HepG2 (cell line): ENCODE data around the gene NFE2L2. TPM values are rescaled to one million over a fixed set of nuclear protein-coding genes. Genes with fewer than 3 reads are reported as not detected.

ENCODE experiments used
- GFI1 ChIP-seq: sonication (generic); formaldehyde crosslinking; IDR thresholded peaks from 2 replicates; pipeline ENCODE4 v1.5.0; 2020; ENCODE audit warnings: missing genetic modification reagents, mild to moderate bottlenecking, borderline replicate concordance
- GZF1 ChIP-seq: sonication (generic); formaldehyde crosslinking; IDR thresholded peaks from 2 replicates; pipeline ENCODE4 v1.5.1; 2020; ENCODE audit warnings: mild to moderate bottlenecking, missing genetic modification reagents
- HOXA9 ChIP-seq: sonication (generic); formaldehyde crosslinking; IDR thresholded peaks from 2 replicates; pipeline ENCODE4 v1.8.1; 2022; ENCODE audit warnings: missing genetic modification reagents, mild to moderate bottlenecking, moderate library complexity, borderline replicate concordance
- MYPOP ChIP-seq: sonication (generic); formaldehyde crosslinking; IDR thresholded peaks from 2 replicates; pipeline ENCODE4 v1.8.1; 2023; ENCODE audit warnings: mild to moderate bottlenecking, moderate library complexity, missing genetic modification reagents
- NAIF1 ChIP-seq: sonication (generic); formaldehyde crosslinking; IDR thresholded peaks from 2 replicates; pipeline ENCODE4 v1.5.0; 2020; ENCODE audit warnings: mild to moderate bottlenecking, missing genetic modification reagents, borderline replicate concordance
- PAF1 ChIP-seq: IDR thresholded peaks from 2 replicates; pipeline ENCODE4 v1.6.1; 2016; ENCODE audit warnings: missing genetic modification reagents, missing compliant biosample characterization
- RARA ChIP-seq: IDR thresholded peaks from 2 replicates; pipeline ENCODE4 v1.6.1; 2016; ENCODE audit warnings: missing genetic modification reagents, missing compliant biosample characterization
- RNF219 ChIP-seq: sonication (generic); formaldehyde crosslinking; IDR thresholded peaks from 2 replicates; pipeline ENCODE4 v1.5.0; 2020; ENCODE audit warnings: mild to moderate bottlenecking, missing genetic modification reagents
- SALL2 ChIP-seq: sonication (generic); formaldehyde crosslinking; IDR thresholded peaks from 2 replicates; pipeline ENCODE4 v1.8.1; 2023; ENCODE audit warnings: mild to moderate bottlenecking, missing genetic modification reagents, inconsistent platforms
- SMAD9 ChIP-seq: sonication (generic); formaldehyde crosslinking; IDR thresholded peaks from 2 replicates; pipeline ENCODE4 v1.5.1; 2020; ENCODE audit warnings: mild to moderate bottlenecking, missing genetic modification reagents
- SOX13 ChIP-seq, 3 experiments: fragments of 450-650 bp in 1 of 3; sonication (generic) in 1 of 3; formaldehyde crosslinking in 1 of 3; IDR thresholded peaks in 2 of 3; conservative IDR thresholded peaks in 1 of 3; 2 replicates each; pipeline versions ENCODE4 v1.5.0 to v1.6.1; 2016 to 2020; ENCODE audit warnings: antibody characterized with exemption in 1 of 3, mild to moderate bottlenecking in 1 of 3, missing compliant biosample characterization in 1 of 3, missing genetic modification reagents in 1 of 3, moderate library complexity in 1 of 3
- ZFP82 ChIP-seq: sonication (generic); formaldehyde crosslinking; IDR thresholded peaks from 2 replicates; pipeline ENCODE4 v1.5.1; 2020; ENCODE audit warnings: mild to moderate bottlenecking, missing genetic modification reagents, borderline replicate concordance
- ZNF496 ChIP-seq: sonication (generic); formaldehyde crosslinking; IDR thresholded peaks from 2 replicates; pipeline ENCODE4 v1.8.1; 2023; ENCODE audit warnings: mild to moderate bottlenecking, moderate library complexity, missing genetic modification reagents; ENCODE audit not compliant: insufficient replicate concordance
- ZNF512B ChIP-seq: sonication (generic); formaldehyde crosslinking; IDR thresholded peaks from 2 replicates; pipeline ENCODE4 v1.5.1; 2020; ENCODE audit warnings: missing genetic modification reagents, mild to moderate bottlenecking, borderline replicate concordance
- ZNF547 ChIP-seq: sonication (generic); formaldehyde crosslinking; IDR thresholded peaks from 2 replicates; pipeline ENCODE4 v1.5.1; 2020; ENCODE audit warnings: mild to moderate bottlenecking, missing genetic modification reagents
- ZNF569 ChIP-seq: sonication (generic); formaldehyde crosslinking; IDR thresholded peaks from 2 replicates; pipeline ENCODE4 v1.5.0; 2020; ENCODE audit warnings: mild to moderate bottlenecking, missing genetic modification reagents, moderate library complexity, borderline replicate concordance
- ZNF570 ChIP-seq: sonication (generic); formaldehyde crosslinking; IDR thresholded peaks from 2 replicates; pipeline ENCODE4 v1.4.0; 2020; ENCODE audit warnings: mild to moderate bottlenecking, missing genetic modification reagents, borderline replicate concordance
- ZNF749 ChIP-seq: sonication (generic); formaldehyde crosslinking; IDR thresholded peaks from 2 replicates; pipeline ENCODE4 v1.8.0; 2022; ENCODE audit warnings: mild to moderate bottlenecking, missing genetic modification reagents, moderate library complexity, borderline replicate concordance
- ZNF770 ChIP-seq: sonication (generic); formaldehyde crosslinking; IDR thresholded peaks from 2 replicates; pipeline ENCODE4 v1.5.0; 2020; ENCODE audit warnings: mild to moderate bottlenecking, missing genetic modification reagents
- ZSCAN30 ChIP-seq: sonication (generic); formaldehyde crosslinking; IDR thresholded peaks from 2 replicates; pipeline ENCODE4 v1.5.0; 2020; ENCODE audit warnings: mild to moderate bottlenecking, missing genetic modification reagents
- polyA plus RNA-seq, 8 experiments: library from polyadenylated mRNA; depleted of rRNA in 3 of 8; stranded (reverse) in 7 of 8; unstranded in 1 of 8; fragments of >200 nt; fragmentation: Illumina TruSeq in 4 of 8; extraction: Trizol in 4 of 8; gene quantifications; 2 replicates each; pipeline versions ENCODE4 v1.2.1 to v1.2.3, GENCODE V29; 2011 to 2016; ENCODE audit warnings: low read depth in 4 of 8, missing spikeins in 1 of 8, mixed read lengths in 1 of 8; ENCODE audit not compliant: insufficient read depth in 1 of 8
- total RNA-seq, 5 experiments: library from RNA; depleted of rRNA; stranded (reverse); fragments of >200 nt; fragmentation: Illumina TruSeq; extraction: Trizol; gene quantifications; 2 replicates each; pipeline ENCODE4 v1.2.3, GENCODE V29; 2016; ENCODE audit warnings: low read depth in 1 of 5

NFE2L2 gene
- total and polyA plus RNA-seq, 2 of the 13 experiments (the other 11 are each of a cell fraction or from before 2014, with no cell fraction given) = 84.6 to 215 TPM

- no peak for TF ChIP-seq SOX13 (IDR thresholded peaks at IDR 0.05)
- 0 out of 4 replicates have a peak, but pooled peaks of 1 of the 2 experiments have one; percentile 1 for TF ChIP-seq SOX13 (CRISPR knock-in tag; conservative IDR thresholded peaks at IDR 0.05 in 1 of 2, IDR thresholded peaks at IDR 0.05 in 1 of 2)
- TF ChIP-seq SALL2 (CRISPR knock-in tag) = no peak
- TF ChIP-seq ZNF570 (CRISPR knock-in tag) = no peak
- 0 out of 2 replicates have a peak, but pooled peaks have one; percentile 7 for TF ChIP-seq ZNF770 (CRISPR knock-in tag)
- TF ChIP-seq RNF219 (CRISPR knock-in tag) = 0 out of 2 replicates have a peak, but pooled peaks have one; percentile 26
- no peak for TF ChIP-seq ZNF512B (CRISPR knock-in tag)
- TF ChIP-seq ZFP82 (CRISPR knock-in tag) = 0 out of 2 replicates have a peak, but pooled peaks have one; percentile 8
- no peak for TF ChIP-seq RARA (CRISPR knock-in tag)
- TF ChIP-seq GFI1 (CRISPR knock-in tag) = 0 out of 2 replicates have a peak, but pooled peaks have one; percentile 45
- TF ChIP-seq ZNF569 (CRISPR knock-in tag) = peak; percentile 30; the same call in 1 of the 2 replicates
- TF ChIP-seq ZNF496 (CRISPR knock-in tag) = no peak
- TF ChIP-seq HOXA9 (CRISPR knock-in tag) = 0 out of 2 replicates have a peak, but pooled peaks have one; percentile 40
- TF ChIP-seq ZNF749 = no peak
- peak; percentile 91 for TF ChIP-seq GZF1 (CRISPR knock-in tag)
- TF ChIP-seq NAIF1 (CRISPR knock-in tag) = peak; percentile 48; the same call in 1 of the 2 replicates
- TF ChIP-seq ZNF547 (CRISPR knock-in tag) = no peak
- TF ChIP-seq SMAD9 (CRISPR knock-in tag) = no peak
- peak; percentile 86; the same call in 1 of the 2 replicates for TF ChIP-seq PAF1 (CRISPR knock-in tag)
- TF ChIP-seq MYPOP = no peak
- peak; percentile 48; the same call in 1 of the 2 replicates for TF ChIP-seq ZSCAN30 (CRISPR knock-in tag)
Measured at GRCh38 chr2:177211576-177212105, 52.9 kb downstream of the NFE2L2 start (continued).
